GM23248 (cell line): ENCODE results near the gene MKRN3.

Source experiments
- EZH2 ChIP-seq: fragments of 200-600 bp; sonication (generic); IDR thresholded peaks from 2 replicates; pipeline ENCODE4 v1.6.1; 2018; ENCODE audit warnings: antibody characterized with exemption, mild to moderate bottlenecking; ENCODE audit not compliant: insufficient read depth, poor library complexity, severe bottlenecking
- EZH2phosphoT487 ChIP-seq: fragments of 200-600 bp; sonication (generic); IDR thresholded peaks from 2 replicates; pipeline ENCODE4 v1.6.1; 2018; ENCODE audit warnings: antibody characterized with exemption, moderate library complexity, mild to moderate bottlenecking, low read depth; ENCODE audit not compliant: insufficient read depth

GRCh38 chr15:23572844-23573243 lies 7.4 kb downstream of the MKRN3 start:
- no peak for TF ChIP-seq EZH2
- TF ChIP-seq EZH2phosphoT487 = no peak
